C4-2B (cell line): ENCODE measurements around the gene CLDN6.

Experiments
- CTCF ChIP-seq: fragments of 450-650 bp; conservative IDR thresholded peaks from 2 replicates; pipeline ENCODE4 v1.5.1; 2017; ENCODE audit warnings: mild to moderate bottlenecking
- ZFX ChIP-seq: fragments of 450-650 bp; IDR thresholded peaks from 2 replicates; pipeline ENCODE4 v1.6.1; 2017

GRCh38 chr16:2992383-2993081 lies 25.5 kb downstream of the CLDN6 start:
- TF ChIP-seq CTCF (no peak), ZFX (no peak)
